C4-2B (cell line): ENCODE measurements around the gene PPP1R14C.

Source experiments
- ZFX ChIP-seq: fragments of 450-650 bp; IDR thresholded peaks from 2 replicates; pipeline ENCODE4 v1.6.1; 2017
- TF ChIP-seq, protein P1 (sequence below): fragments of 450-650 bp; conservative IDR thresholded peaks from 2 replicates; pipeline ENCODE4 v1.5.1; 2017; ENCODE audit warnings: mild to moderate bottlenecking

DNA sequence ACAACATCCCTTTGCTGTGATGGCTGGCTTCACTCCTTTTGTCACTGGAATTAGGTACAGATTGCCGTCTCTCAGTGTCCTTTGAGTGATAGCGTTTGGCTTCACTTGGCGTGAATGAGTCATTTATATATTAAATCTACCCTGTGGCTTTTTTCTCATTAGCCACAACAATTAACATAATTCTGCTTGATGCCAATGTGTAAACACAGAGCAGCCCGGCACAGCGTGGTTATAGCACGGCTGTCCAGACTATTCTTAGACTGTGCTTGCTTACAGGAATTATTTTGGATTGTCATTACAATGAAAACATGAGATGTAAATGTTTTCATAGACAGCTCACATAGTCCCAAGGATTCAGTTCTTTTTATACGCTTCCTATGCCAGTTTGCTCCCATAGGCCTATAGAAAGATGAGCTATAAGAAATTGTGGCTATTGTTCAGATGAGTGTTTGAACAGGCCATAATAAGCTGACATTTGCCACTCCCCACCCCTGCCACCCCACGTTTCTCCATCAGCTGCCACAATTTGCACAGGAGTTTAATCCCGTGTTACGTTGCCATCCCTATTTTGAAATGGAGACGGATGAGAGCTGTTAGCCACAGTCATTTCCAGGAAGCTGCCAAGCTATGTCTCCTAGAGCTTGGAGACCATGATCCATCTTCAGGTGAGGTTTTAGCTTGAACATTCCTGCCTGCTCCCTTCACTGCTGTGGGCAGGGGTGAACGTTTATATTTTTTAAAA, 65.9 kb downstream of the PPP1R14C start:
- TF ChIP-seq, protein P1, sequence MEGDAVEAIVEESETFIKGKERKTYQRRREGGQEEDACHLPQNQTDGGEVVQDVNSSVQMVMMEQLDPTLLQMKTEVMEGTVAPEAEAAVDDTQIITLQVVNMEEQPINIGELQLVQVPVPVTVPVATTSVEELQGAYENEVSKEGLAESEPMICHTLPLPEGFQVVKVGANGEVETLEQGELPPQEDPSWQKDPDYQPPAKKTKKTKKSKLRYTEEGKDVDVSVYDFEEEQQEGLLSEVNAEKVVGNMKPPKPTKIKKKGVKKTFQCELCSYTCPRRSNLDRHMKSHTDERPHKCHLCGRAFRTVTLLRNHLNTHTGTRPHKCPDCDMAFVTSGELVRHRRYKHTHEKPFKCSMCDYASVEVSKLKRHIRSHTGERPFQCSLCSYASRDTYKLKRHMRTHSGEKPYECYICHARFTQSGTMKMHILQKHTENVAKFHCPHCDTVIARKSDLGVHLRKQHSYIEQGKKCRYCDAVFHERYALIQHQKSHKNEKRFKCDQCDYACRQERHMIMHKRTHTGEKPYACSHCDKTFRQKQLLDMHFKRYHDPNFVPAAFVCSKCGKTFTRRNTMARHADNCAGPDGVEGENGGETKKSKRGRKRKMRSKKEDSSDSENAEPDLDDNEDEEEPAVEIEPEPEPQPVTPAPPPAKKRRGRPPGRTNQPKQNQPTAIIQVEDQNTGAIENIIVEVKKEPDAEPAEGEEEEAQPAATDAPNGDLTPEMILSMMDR = no peak
- TF ChIP-seq ZFX = no peak
